ENCODE results near the gene ADRB2. TPM values are rescaled to one million over a fixed set of nuclear protein-coding genes. Genes with fewer than 3 reads are reported as not detected.
A peak's percentile ranks its signal among the peaks of the same experiment; 100 is the strongest.

ADRB2 gene
- total RNA-seq, 2 donors from 2014 or later = 6.8 to 29.0 TPM

DNA sequence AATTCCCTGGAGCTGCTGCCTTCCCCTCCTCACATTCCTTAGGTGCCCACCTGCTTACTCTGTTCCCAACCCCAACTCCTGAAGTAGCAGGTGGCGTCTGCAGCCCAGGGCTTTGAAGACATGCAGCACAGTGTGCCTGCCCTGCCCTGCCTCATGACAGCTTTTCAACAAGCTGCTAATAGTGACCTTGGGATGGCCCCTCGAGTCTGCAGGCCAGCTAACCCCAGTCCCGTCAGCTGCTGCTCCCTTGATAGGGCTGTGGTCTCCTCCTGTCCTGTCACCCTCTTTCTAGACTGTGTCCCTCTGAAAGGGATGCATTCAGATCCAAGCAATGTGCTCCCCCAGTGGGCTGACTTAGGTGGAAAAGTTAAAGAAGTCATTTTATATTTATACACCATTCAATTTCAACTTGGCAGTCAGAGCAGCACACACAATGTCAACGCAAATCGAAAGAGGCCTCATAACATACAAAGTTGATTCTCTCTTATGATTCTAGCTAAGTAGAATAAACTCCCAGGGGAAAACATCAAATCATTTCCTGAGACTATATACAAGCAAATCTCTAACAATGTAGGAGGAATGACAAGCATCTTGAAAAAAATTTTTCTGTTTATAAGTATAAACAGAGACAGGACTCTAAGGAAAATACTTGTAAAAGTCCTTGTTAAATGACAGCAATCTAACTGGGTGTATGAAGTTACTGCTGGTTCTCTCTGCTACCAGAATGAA, 37.9 kb downstream of the ADRB2 start:
- H3K36me3 ChIP-seq = no peaks in the 10 kb centered on the region
- TF ChIP-seq, protein P1, sequence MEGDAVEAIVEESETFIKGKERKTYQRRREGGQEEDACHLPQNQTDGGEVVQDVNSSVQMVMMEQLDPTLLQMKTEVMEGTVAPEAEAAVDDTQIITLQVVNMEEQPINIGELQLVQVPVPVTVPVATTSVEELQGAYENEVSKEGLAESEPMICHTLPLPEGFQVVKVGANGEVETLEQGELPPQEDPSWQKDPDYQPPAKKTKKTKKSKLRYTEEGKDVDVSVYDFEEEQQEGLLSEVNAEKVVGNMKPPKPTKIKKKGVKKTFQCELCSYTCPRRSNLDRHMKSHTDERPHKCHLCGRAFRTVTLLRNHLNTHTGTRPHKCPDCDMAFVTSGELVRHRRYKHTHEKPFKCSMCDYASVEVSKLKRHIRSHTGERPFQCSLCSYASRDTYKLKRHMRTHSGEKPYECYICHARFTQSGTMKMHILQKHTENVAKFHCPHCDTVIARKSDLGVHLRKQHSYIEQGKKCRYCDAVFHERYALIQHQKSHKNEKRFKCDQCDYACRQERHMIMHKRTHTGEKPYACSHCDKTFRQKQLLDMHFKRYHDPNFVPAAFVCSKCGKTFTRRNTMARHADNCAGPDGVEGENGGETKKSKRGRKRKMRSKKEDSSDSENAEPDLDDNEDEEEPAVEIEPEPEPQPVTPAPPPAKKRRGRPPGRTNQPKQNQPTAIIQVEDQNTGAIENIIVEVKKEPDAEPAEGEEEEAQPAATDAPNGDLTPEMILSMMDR (IDR thresholded peaks at IDR 0.05) = no peak
- no peak for TF ChIP-seq POLR2A (IDR thresholded peaks at IDR 0.05)
- peak; percentile 38 for TF ChIP-seq POLR2AphosphoS5 (IDR thresholded peaks at IDR 0.05)
- peak overlapping the region; percentile 35 to 57 for H3K27ac ChIP-seq
- H3K4me3 ChIP-seq = no peak overlapping the region
- no peaks in the 10 kb centered on the region for H3K27me3 ChIP-seq (replicated peaks; ENCODE audit: insufficient read depth)
- H3K4me1 ChIP-seq (replicated peaks) = peaks cover 9% of the 10 kb centered on the region
- WGBS = 48% methylated on average over 5 of the region's 5 CpGs
- DNase-seq (ENCODE audit: low spot score) = no peak
- H3K9me3 ChIP-seq = no peaks in the 10 kb centered on the region
- intact Hi-C loops (cut with DNase I) = no loop called here

DNA sequence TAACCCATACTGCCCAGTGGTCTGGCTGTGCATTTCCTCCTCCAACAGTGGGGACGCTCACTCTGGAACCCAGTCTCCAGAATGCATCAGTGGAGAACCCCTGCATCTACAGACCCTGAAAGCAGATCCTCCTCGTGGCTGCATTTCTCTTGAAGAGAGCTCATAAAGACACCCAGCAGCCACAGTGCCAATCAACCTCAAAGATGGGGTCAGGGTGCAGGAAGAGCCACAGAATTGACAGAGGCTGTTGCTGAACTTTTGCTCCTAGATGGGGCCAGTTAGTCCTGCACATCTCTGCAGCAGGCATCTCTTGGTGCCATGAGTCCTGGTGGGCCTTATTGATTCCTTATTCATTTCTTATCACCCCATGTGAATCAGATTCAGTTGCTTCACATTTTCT, 39.6 kb downstream of the ADRB2 start:
- WGBS = 92% methylated on average over 2 of the region's 2 CpGs
- TF ChIP-seq, protein P1 (IDR thresholded peaks at IDR 0.05) = no peak
- no peak for TF ChIP-seq POLR2AphosphoS5 (IDR thresholded peaks at IDR 0.05)
- no peak for TF ChIP-seq POLR2A (IDR thresholded peaks at IDR 0.05)

DNA sequence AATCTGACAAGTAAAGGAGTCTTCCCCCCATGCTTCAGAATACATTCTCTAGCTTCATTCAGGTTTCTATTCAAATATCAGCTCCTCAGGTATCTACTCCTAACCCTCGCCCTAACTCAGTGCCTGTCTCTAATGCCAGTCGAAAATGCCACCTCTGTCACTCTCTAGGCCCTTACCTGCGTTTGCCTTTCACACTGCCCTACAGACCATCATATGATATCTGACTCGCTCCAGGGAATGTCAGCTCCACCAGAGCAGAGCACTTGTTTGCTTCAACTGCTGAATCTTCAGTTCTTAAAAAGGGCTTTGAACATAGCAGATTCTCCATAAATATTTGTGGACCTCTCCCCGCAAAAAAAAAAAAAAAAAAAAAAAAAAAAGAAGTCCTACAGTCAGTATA, 46.7 kb downstream of the ADRB2 start:
- intact Hi-C loops (cut with DNase I) = no loop called here
- H3K36me3 ChIP-seq = no peaks in the 10 kb centered on the region
- TF ChIP-seq POLR2A (IDR thresholded peaks at IDR 0.05) = no peak
- TF ChIP-seq POLR2AphosphoS5 (IDR thresholded peaks at IDR 0.05) = no peak
- TF ChIP-seq, protein P1 (IDR thresholded peaks at IDR 0.05) = no peak
- DNase-seq (ENCODE audit: low spot score) = no peak
- no peaks in the 10 kb centered on the region for H3K9me3 ChIP-seq
- H3K27ac ChIP-seq = no peak overlapping the region
- no peaks in the 10 kb centered on the region for H3K27me3 ChIP-seq (replicated peaks; ENCODE audit: insufficient read depth)
- H3K4me3 ChIP-seq = no peak overlapping the region
- WGBS = 86% methylated on average over 5 of the region's 5 CpGs
- H3K4me1 ChIP-seq (replicated peaks) = no peaks in the 10 kb centered on the region

More for the DNA sequence above, 39.6 kb downstream of the ADRB2 start:
- intact Hi-C loops (cut with DNase I) = no loop called here
- Histone ChIP-seq H3K4me3 (no peak overlapping the region), H3K27me3 (replicated peaks; ENCODE audit: insufficient read depth) (no peaks in the 10 kb centered on the region), H3K36me3 (no peaks in the 10 kb centered on the region), H3K9me3 (no peaks in the 10 kb centered on the region), H3K27ac (no peak overlapping the region), H3K4me1 (replicated peaks) (peaks cover 9% of the 10 kb centered on the region)
- no peak for DNase-seq (ENCODE audit: low spot score)

DNA sequence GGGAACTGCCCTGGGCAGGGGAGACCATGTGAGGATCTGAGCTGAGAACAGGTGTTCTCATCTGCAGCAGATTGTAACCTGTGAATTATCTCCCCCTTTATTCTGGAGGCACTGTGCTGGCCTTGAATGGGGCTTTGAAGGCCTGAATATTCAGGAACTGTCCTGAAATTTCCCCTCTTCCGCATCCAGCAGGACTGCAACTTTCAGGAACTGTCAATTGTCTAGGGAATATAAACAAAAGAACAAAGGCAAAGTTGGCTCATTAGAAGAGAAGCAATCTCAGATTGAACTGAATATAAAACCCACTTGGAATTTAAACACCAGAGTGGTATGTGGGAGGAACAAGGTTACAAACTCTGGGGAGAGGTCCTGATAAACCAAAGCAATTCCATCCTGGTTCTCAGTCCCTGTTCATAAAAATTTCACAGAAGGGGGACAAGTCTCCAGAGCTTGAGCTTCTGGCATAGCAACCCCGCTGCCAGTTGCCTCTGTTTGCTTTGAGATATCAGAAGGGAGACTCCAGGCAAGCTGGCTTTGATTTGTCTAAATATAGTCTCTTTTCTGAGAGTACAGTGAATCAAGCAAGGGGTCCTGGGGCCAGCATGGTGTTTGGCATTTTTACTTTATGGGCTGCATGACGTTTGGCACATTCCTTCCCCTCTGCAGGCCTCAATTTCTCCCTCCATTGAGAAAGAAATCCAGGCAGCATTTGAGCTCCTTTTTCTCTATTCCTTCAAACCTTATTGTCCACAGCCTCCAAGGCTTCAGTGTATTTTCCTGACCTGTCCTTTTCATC, 47.5 kb downstream of the ADRB2 start:
- Histone ChIP-seq H3K4me3 (no peak overlapping the region), H3K36me3 (no peaks in the 10 kb centered on the region), H3K9me3 (no peaks in the 10 kb centered on the region), H3K4me1 (replicated peaks) (no peaks in the 10 kb centered on the region), H3K27ac (peak overlapping the region in 1 of 2 donors; percentile 3), H3K27me3 (replicated peaks; ENCODE audit: insufficient read depth) (no peaks in the 10 kb centered on the region)
- intact Hi-C loops (cut with DNase I) = no loop called here
- DNase-seq (ENCODE audit: low spot score) = no peak
- WGBS = 31% methylated on average over 3 of the region's 3 CpGs
- TF ChIP-seq, protein P1 (IDR thresholded peaks at IDR 0.05) = no peak
- TF ChIP-seq POLR2A (IDR thresholded peaks at IDR 0.05) = no peak
- TF ChIP-seq POLR2AphosphoS5 (IDR thresholded peaks at IDR 0.05) = no peak
